ENCODE measurements around the gene BANF1. TPM values are rescaled to one million over a fixed set of nuclear protein-coding genes. Genes with fewer than 3 reads are reported as not detected.

BANF1 gene
- polyA plus RNA-seq, 1 donor (not counting 4 experiments of a cell fraction or from before 2014, with no cell fraction given), result 154 TPM

DNA sequence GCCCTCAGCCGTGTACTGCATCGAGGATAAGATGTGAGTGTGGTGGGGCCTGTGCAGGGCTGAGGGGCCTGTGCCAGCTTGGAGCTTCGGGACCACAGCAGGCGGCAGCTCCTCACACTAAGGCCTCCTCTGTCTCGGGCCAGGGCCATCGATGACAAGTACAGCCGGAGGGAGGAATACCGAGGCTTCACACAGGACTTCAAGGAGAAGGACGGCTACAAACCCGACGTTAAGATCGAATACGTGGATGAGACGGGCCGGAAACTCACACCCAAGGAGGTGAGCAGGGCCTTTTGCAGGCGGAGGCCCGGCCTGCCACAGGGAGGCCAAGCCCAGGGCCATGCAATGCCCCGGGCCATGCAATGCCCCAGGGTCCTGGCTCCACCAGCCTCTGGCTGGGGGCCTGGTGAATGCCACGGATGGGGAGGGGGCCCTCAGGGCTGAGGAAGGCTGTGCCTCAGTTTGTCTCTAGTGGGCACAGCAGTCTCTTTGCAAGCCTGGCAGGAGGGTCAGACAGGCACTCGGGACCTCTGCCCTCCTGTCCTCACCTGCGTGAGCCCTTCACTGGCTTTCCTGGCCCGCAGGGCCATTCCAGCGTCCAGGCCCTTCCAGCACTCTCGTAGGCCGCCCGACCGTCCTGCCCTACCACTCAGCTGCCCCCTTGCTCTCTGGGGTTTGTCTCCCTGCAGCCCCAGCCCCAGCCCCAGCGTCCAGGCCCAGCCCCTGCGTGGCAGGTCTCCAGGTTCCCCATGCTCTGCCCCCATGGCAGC lies 24.5 kb upstream of the BANF1 start:
- H3K4me1 ChIP-seq (ENCODE audit: control insufficient read depth, extremely low read depth, insufficient read depth, low read length), result peaks cover 9% of the 10 kb centered on the region
- no peak for DNase-seq (ENCODE audit: low read depth, low spot score)
- H3K4me3 ChIP-seq (ENCODE audit: control insufficient read depth in 2 of 3, extremely low read depth in 1 of 3, insufficient read depth in 2 of 3, low read depth in 1 of 3, low read length in 3 of 3), result no peak overlapping the region
- no peak overlapping the region for H3K27ac ChIP-seq (ENCODE audit: control insufficient read depth, insufficient read depth, low read length)
- H2AFZ ChIP-seq (ENCODE audit: control insufficient read depth, low read length), result no peak overlapping the region
- H3K9me1 ChIP-seq (ENCODE audit: control insufficient read depth, extremely low read depth, insufficient read depth, low read length), result peaks cover 3% of the 10 kb centered on the region
- no peaks in the 10 kb centered on the region for H3K79me2 ChIP-seq (ENCODE audit: control insufficient read depth, insufficient read depth, low read length)
- H3K27me3 ChIP-seq (ENCODE audit: control insufficient read depth, extremely low read depth, insufficient read depth, low read length), result no peaks in the 10 kb centered on the region
- no peak overlapping the region for H3K9ac ChIP-seq (ENCODE audit: control insufficient read depth, extremely low read depth, insufficient read depth, low read length)
- peaks cover 21 to 27% of the 10 kb centered on the region in 2 experiments for H3K36me3 ChIP-seq (ENCODE audit: control insufficient read depth in 2 of 2, extremely low read depth in 1 of 2, insufficient read depth in 2 of 2, low read length in 2 of 2)
- no peaks in the 10 kb centered on the region for H3K9me3 ChIP-seq (ENCODE audit: control insufficient read depth, low read depth, low read length)
- dilution Hi-C loops (cut with MboI; ENCODE audit: extremely low pct_ligation_motif_present, low sequenced_read_pairs), result no loop called here
- no peak overlapping the region for H3K4me2 ChIP-seq (ENCODE audit: control insufficient read depth, extremely low read depth, insufficient read depth, low read depth, low read length)
- no peak for FAIRE-seq
- no peaks in the 10 kb centered on the region for H4K20me1 ChIP-seq (ENCODE audit: control insufficient read depth, extremely low read depth, insufficient read depth, low read length)
- TF ChIP-seq EZH2 (IDR thresholded peaks at IDR 0.05; ENCODE audit: low read length), result no peak
- TF ChIP-seq, protein P1, sequence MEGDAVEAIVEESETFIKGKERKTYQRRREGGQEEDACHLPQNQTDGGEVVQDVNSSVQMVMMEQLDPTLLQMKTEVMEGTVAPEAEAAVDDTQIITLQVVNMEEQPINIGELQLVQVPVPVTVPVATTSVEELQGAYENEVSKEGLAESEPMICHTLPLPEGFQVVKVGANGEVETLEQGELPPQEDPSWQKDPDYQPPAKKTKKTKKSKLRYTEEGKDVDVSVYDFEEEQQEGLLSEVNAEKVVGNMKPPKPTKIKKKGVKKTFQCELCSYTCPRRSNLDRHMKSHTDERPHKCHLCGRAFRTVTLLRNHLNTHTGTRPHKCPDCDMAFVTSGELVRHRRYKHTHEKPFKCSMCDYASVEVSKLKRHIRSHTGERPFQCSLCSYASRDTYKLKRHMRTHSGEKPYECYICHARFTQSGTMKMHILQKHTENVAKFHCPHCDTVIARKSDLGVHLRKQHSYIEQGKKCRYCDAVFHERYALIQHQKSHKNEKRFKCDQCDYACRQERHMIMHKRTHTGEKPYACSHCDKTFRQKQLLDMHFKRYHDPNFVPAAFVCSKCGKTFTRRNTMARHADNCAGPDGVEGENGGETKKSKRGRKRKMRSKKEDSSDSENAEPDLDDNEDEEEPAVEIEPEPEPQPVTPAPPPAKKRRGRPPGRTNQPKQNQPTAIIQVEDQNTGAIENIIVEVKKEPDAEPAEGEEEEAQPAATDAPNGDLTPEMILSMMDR (optimal IDR thresholded peaks at IDR 0.05 in 1 of 3, IDR thresholded peaks at IDR 0.05 in 1 of 3, conservative IDR thresholded peaks at IDR 0.05 in 1 of 3; ENCODE audit: extremely low read depth in 1 of 3, insufficient read depth in 2 of 3, low read length in 3 of 3), result no peak

DNA sequence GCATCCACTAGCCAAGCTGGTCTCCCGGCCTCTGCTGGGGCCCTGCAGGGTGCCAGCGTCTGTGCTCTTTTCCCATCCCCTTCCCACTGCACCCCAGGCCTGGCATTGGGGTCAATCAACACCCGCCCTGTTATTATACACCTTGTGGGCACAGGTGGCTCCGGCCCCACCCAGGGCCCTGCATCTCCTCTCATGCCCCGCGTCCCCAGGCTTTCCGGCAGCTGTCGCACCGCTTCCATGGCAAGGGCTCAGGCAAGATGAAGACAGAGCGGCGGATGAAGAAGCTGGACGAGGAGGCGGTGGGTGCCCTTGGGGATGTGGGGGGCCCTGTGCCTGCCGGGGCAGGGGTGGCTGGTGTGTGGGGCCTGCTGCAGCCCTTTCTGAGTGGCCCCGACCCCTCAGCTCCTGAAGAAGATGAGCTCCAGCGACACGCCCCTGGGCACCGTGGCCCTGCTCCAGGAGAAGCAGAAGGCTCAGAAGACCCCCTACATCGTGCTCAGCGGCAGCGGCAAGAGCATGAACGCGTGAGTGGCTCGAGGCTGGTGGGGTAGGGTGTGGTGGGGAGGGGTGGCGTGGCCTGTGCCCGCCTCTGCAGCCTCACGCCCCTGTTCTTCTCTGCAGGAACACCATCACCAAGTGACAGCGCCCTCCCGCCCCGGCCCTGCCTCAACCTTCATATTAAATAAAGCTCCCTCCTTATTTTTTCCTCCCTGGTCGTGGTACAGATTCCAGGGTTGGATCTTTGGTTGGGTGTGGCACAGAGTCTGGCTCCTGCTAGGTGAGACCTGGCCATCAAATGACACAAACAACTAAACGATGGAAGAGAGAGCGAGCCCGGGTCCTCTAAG lies 23.7 kb upstream of the BANF1 start:
- no peaks in the 10 kb centered on the region for H3K9me3 ChIP-seq (ENCODE audit: control insufficient read depth, low read depth, low read length)
- peaks cover 21 to 27% of the 10 kb centered on the region in 2 experiments for H3K36me3 ChIP-seq (ENCODE audit: control insufficient read depth in 2 of 2, extremely low read depth in 1 of 2, insufficient read depth in 2 of 2, low read length in 2 of 2)
- FAIRE-seq (no peak), DNase-seq (ENCODE audit: low read depth, low spot score) (no peak)
- no peaks in the 10 kb centered on the region for H3K9me1 ChIP-seq (ENCODE audit: control insufficient read depth, extremely low read depth, insufficient read depth, low read length)
- H3K79me2 ChIP-seq (ENCODE audit: control insufficient read depth, insufficient read depth, low read length), result no peaks in the 10 kb centered on the region
- no peak overlapping the region for H2AFZ ChIP-seq (ENCODE audit: control insufficient read depth, low read length)
- no peaks in the 10 kb centered on the region for H3K27me3 ChIP-seq (ENCODE audit: control insufficient read depth, extremely low read depth, insufficient read depth, low read length)
- no peak for TF ChIP-seq EZH2 (IDR thresholded peaks at IDR 0.05; ENCODE audit: low read length)
- dilution Hi-C loops (cut with MboI; ENCODE audit: extremely low pct_ligation_motif_present, low sequenced_read_pairs), result no loop called here
- H3K9ac ChIP-seq (ENCODE audit: control insufficient read depth, extremely low read depth, insufficient read depth, low read length), result no peak overlapping the region
- H4K20me1 ChIP-seq (ENCODE audit: control insufficient read depth, extremely low read depth, insufficient read depth, low read length), result no peaks in the 10 kb centered on the region
- no peak overlapping the region for H3K4me3 ChIP-seq (ENCODE audit: control insufficient read depth in 2 of 3, extremely low read depth in 1 of 3, insufficient read depth in 2 of 3, low read depth in 1 of 3, low read length in 3 of 3)
- no peak overlapping the region for H3K4me2 ChIP-seq (ENCODE audit: control insufficient read depth, extremely low read depth, insufficient read depth, low read depth, low read length)
- H3K4me1 ChIP-seq (ENCODE audit: control insufficient read depth, extremely low read depth, insufficient read depth, low read length), result peaks cover 3% of the 10 kb centered on the region
- no peak overlapping the region for H3K27ac ChIP-seq (ENCODE audit: control insufficient read depth, insufficient read depth, low read length)

All from keratinocyte (primary cell).